Measurements from ENCODE around the gene CABP1. TPM values are rescaled to one million over a fixed set of nuclear protein-coding genes. Genes with fewer than 3 reads are reported as not detected.
"Not testable (repeated sequence)": the region's sequence is repeated elsewhere in the genome, so short reads cannot be mapped to it uniquely, and the experiment has no call there.

Gene CABP1
- total RNA-seq, 4 donors from 2014 or later, result 0.33 to 1.4 TPM; not detected in 2

- H3K27me3 ChIP-seq, result no peaks in the 10 kb centered on the region
- DNase-seq, result no peak
- H3K4me3 ChIP-seq (replicated peaks in 1 of 3), result no peak overlapping the region
- peak overlapping the region in 1 of 3 donors; percentile 72 for H3K27ac ChIP-seq
- TF ChIP-seq CTCF (IDR thresholded peaks at IDR 0.05) (no peak), POLR2A (IDR thresholded peaks at IDR 0.05) (no peak)
- H3K4me1 ChIP-seq, result peaks cover 6 to 14% of the 10 kb centered on the region in 2 donors
- intact Hi-C loops (cut with DNase I), result no loop called here
- no peaks in the 10 kb centered on the region for H3K36me3 ChIP-seq
- 88 to 89% methylated on average over 20 of the region's 20 CpGs for WGBS, 2 donors
- no peaks in the 10 kb centered on the region for H3K9me3 ChIP-seq
These were observed 27.9 kb downstream of the CABP1 start for GRCh38 chr12:120668091-120668867.

GRCh38 chr12:120668868-120669840, 28.7 kb downstream of the CABP1 start:
- no peak overlapping the region for H3K4me3 ChIP-seq (replicated peaks in 1 of 3)
- H3K27me3 ChIP-seq, result no peaks in the 10 kb centered on the region
- intact Hi-C loops (cut with DNase I), result no loop called here
- peak; percentile 82 to 83 for DNase-seq
- no peaks in the 10 kb centered on the region for H3K9me3 ChIP-seq
- peaks cover 6 to 14% of the 10 kb centered on the region in 2 donors for H3K4me1 ChIP-seq
- H3K36me3 ChIP-seq, result no peaks in the 10 kb centered on the region
- peak overlapping the region; percentile 54 to 76 (median 72) for H3K27ac ChIP-seq
- no peak for TF ChIP-seq CTCF (IDR thresholded peaks at IDR 0.05)
- no peak for TF ChIP-seq POLR2A (IDR thresholded peaks at IDR 0.05)
- 32 to 36% methylated on average over 11 to 13 of the region's 19 CpGs for WGBS, 2 donors

GRCh38 chr12:120670237-120670636, 29.8 kb downstream of the CABP1 start:
- DNase-seq; H3K27me3 ChIP-seq; H3K9me3 ChIP-seq; H3K36me3 ChIP-seq; intact Hi-C loops (cut with DNase I); H3K4me3 ChIP-seq (replicated peaks in 1 of 3): not testable (repeated sequence)
- Histone ChIP-seq H3K27ac (peak overlapping the region in 2 of 3 donors; percentile 72 to 76), H3K4me1 (peaks cover 6 to 14% of the 10 kb centered on the region in 2 donors)
- 97 to 99% methylated on average over 6 of the region's 6 CpGs for WGBS, 2 donors

GRCh38 chr12:120670667-120671066, 30.2 kb downstream of the CABP1 start:
- Histone ChIP-seq H3K27ac (no peak overlapping the region), H3K36me3 (no peaks in the 10 kb centered on the region), H3K4me3 (replicated peaks in 1 of 3) (no peak overlapping the region), H3K9me3 (no peaks in the 10 kb centered on the region), H3K4me1 (peaks cover 6 to 14% of the 10 kb centered on the region in 2 donors), H3K27me3 (no peaks in the 10 kb centered on the region)
- TF ChIP-seq POLR2A (IDR thresholded peaks at IDR 0.05) (no peak), CTCF (IDR thresholded peaks at IDR 0.05) (no peak)
- no peak for DNase-seq
- 84 to 90% methylated on average over 5 of the region's 5 CpGs for WGBS, 2 donors
- intact Hi-C loops (cut with DNase I), result no loop called here

- Histone ChIP-seq H3K27me3 (no peaks in the 10 kb centered on the region), H3K4me1 (peaks cover 3 to 9% of the 10 kb centered on the region in 2 donors), H3K27ac (no peak overlapping the region), H3K9me3 (no peaks in the 10 kb centered on the region), H3K4me3 (replicated peaks in 1 of 3) (no peak overlapping the region), H3K36me3 (no peaks in the 10 kb centered on the region)
- intact Hi-C loops (cut with DNase I), result no loop called here
- DNase-seq, result no peak
- WGBS, 2 donors, result 82 to 88% methylated on average over 6 of the region's 6 CpGs
- TF ChIP-seq POLR2A (IDR thresholded peaks at IDR 0.05), result no peak
- TF ChIP-seq CTCF (IDR thresholded peaks at IDR 0.05), result no peak
These were observed 33.7 kb downstream of the CABP1 start for GRCh38 chr12:120674097-120674636.
